ENCODE results near the gene NLRP13. TPM values are rescaled to one million over a fixed set of nuclear protein-coding genes. Genes with fewer than 3 reads are reported as not detected.

Gene NLRP13
- not detected for total RNA-seq
- not detected for polyA plus RNA-seq
- total RNA-seq, result not detected

GRCh38 chr19:55931936-55932386 is at the start of gene NLRP13:
NLRP13 (minus strand) TSS chr19:55932336; CDS start chr19:55932311, 25 bp downstream.
- CTCF ChIA-PET, result no interaction called here
- Mint-ChIP-seq H3K4me1 (no peaks in the 10 kb centered on the region), H3K4me3 (no peak within 1 kb of the TSS), H3K27ac (no peak within 1 kb of the TSS), H3K27me3 (peaks cover 0 to 10% (median 0%) of the 10 kb centered on the region in 5 donors), H3K9me3 (peaks cover 12 to 66% (median 31%) of the 10 kb centered on the region in 11 donors), H3K36me3 (peaks cover 0 to 17% (median 0%) of the 10 kb centered on the region in 5 donors)
- DNase-seq, result no peak
- H3K4me1 ChIP-seq (ENCODE audit: control insufficient read depth in 2 of 2, insufficient read depth in 2 of 2, low read length in 2 of 2), result no peaks in the 10 kb centered on the region
- ATAC-seq, result no peak
- POLR2A ChIA-PET, result no interaction called here
- no peak within 1 kb of the TSS for H3K27ac ChIP-seq (ENCODE audit: low read depth, low read length)
- intact Hi-C loops (cut with micrococcal nuclease), result no loop called here
- no peaks in the 10 kb centered on the region for H3K9me3 ChIP-seq (ENCODE audit: control insufficient read depth in 2 of 3, low read length in 3 of 3)
- no peaks in the 10 kb centered on the region for H3K27me3 ChIP-seq (ENCODE audit: control insufficient read depth in 2 of 2, insufficient read depth in 2 of 2, low read length in 2 of 2)
- no peak within 1 kb of the TSS for H3K4me3 ChIP-seq (ENCODE audit: low read length)
- H3K36me3 ChIP-seq (ENCODE audit: control insufficient read depth in 2 of 3, insufficient read depth in 3 of 3, low read length in 3 of 3), result no peaks in the 10 kb centered on the region

- H3K4me3 Mint-ChIP-seq, result no peak overlapping the region
- H3K36me3 Mint-ChIP-seq, result peaks cover 0 to 19% (median 2%) of the 10 kb centered on the region in 5 donors
- peaks cover 0 to 2% (median 0%) of the 10 kb centered on the region in 7 donors for H3K4me1 Mint-ChIP-seq
- POLR2A ChIA-PET, result no interaction called here
- peaks cover 12 to 49% (median 22%) of the 10 kb centered on the region in 11 donors for H3K9me3 Mint-ChIP-seq
- no peaks in the 10 kb centered on the region for H3K36me3 ChIP-seq (ENCODE audit: control insufficient read depth in 2 of 3, insufficient read depth in 3 of 3, low read length in 3 of 3)
- H3K27me3 ChIP-seq (ENCODE audit: control insufficient read depth in 2 of 2, insufficient read depth in 2 of 2, low read length in 2 of 2), result no peaks in the 10 kb centered on the region
- no peak overlapping the region for H3K4me3 ChIP-seq (ENCODE audit: low read length)
- intact Hi-C loops (cut with micrococcal nuclease), result no loop called here
- H3K9me3 ChIP-seq (ENCODE audit: control insufficient read depth in 2 of 3, low read length in 3 of 3), result peaks cover 0 to 7% (median 0%) of the 10 kb centered on the region in 3 experiments
- ATAC-seq (no peak), DNase-seq (no peak)
- H3K4me1 ChIP-seq (ENCODE audit: control insufficient read depth in 2 of 2, insufficient read depth in 2 of 2, low read length in 2 of 2), result no peaks in the 10 kb centered on the region
- H3K27ac Mint-ChIP-seq, result no peak overlapping the region
- CTCF ChIA-PET, result no interaction called here
- H3K27ac ChIP-seq (ENCODE audit: low read depth, low read length), result no peak overlapping the region
- H3K27me3 Mint-ChIP-seq, result peaks cover 0 to 9% (median 5%) of the 10 kb centered on the region in 5 donors
Measured at GRCh38 chr19:55980415-55980814, 48.3 kb upstream of the NLRP13 start.

- intact Hi-C loops (cut with micrococcal nuclease), result no loop called here
- Mint-ChIP-seq H3K36me3 (peaks cover 0 to 8% (median 0%) of the 10 kb centered on the region in 5 donors), H3K9me3 (peaks cover 6 to 63% (median 28%) of the 10 kb centered on the region in 11 donors), H3K27me3 (peaks cover 0 to 17% (median 6%) of the 10 kb centered on the region in 5 donors), H3K27ac (no peak overlapping the region), H3K4me1 (no peaks in the 10 kb centered on the region), H3K4me3 (no peak overlapping the region)
- CTCF ChIA-PET, result no interaction called here
- no peak overlapping the region for H3K27ac ChIP-seq (ENCODE audit: low read depth, low read length)
- no peak for ATAC-seq
- POLR2A ChIA-PET, result no interaction called here
- no peaks in the 10 kb centered on the region for H3K36me3 ChIP-seq (ENCODE audit: control insufficient read depth in 2 of 3, insufficient read depth in 3 of 3, low read length in 3 of 3)
- H3K4me3 ChIP-seq (ENCODE audit: low read length), result no peak overlapping the region
- H3K4me1 ChIP-seq (ENCODE audit: control insufficient read depth in 2 of 2, insufficient read depth in 2 of 2, low read length in 2 of 2), result no peaks in the 10 kb centered on the region
- no peak for DNase-seq
- peaks cover 0 to 3% (median 0%) of the 10 kb centered on the region in 3 experiments for H3K9me3 ChIP-seq (ENCODE audit: control insufficient read depth in 2 of 3, low read length in 3 of 3)
- no peaks in the 10 kb centered on the region for H3K27me3 ChIP-seq (ENCODE audit: control insufficient read depth in 2 of 2, insufficient read depth in 2 of 2, low read length in 2 of 2)
Measured at GRCh38 chr19:55973982-55974381, 41.8 kb upstream of the NLRP13 start.

GRCh38 chr19:55962186-55962585 is 30.1 kb upstream of the NLRP13 start:
- no peak overlapping the region for H3K27ac ChIP-seq (ENCODE audit: low read depth, low read length)

GRCh38 chr19:55959996-55960675 is 28.0 kb upstream of the NLRP13 start:
- Mint-ChIP-seq H3K4me3 (no peak overlapping the region), H3K4me1 (no peaks in the 10 kb centered on the region), H3K36me3 (no peaks in the 10 kb centered on the region), H3K27ac (no peak overlapping the region), H3K9me3 (peaks cover 0 to 40% (median 13%) of the 10 kb centered on the region in 11 donors), H3K27me3 (no peaks in the 10 kb centered on the region)
- H3K9me3 ChIP-seq (ENCODE audit: control insufficient read depth in 2 of 3, low read length in 3 of 3), result no peaks in the 10 kb centered on the region
- POLR2A ChIA-PET, result no interaction called here
- H3K36me3 ChIP-seq (ENCODE audit: control insufficient read depth in 2 of 3, insufficient read depth in 3 of 3, low read length in 3 of 3), result no peaks in the 10 kb centered on the region
- no peak overlapping the region for H3K27ac ChIP-seq (ENCODE audit: low read depth, low read length)
- H3K4me3 ChIP-seq (ENCODE audit: low read length), result no peak overlapping the region
- CTCF ChIA-PET, result no interaction called here
- DNase-seq (no peak), ATAC-seq (no peak)
- H3K27me3 ChIP-seq (ENCODE audit: control insufficient read depth in 2 of 2, insufficient read depth in 2 of 2, low read length in 2 of 2), result no peaks in the 10 kb centered on the region
- intact Hi-C loops (cut with micrococcal nuclease), result no loop called here
- H3K4me1 ChIP-seq (ENCODE audit: control insufficient read depth in 2 of 2, insufficient read depth in 2 of 2, low read length in 2 of 2), result no peaks in the 10 kb centered on the region

More at GRCh38 chr19:55962186-55962585, 30.1 kb upstream of the NLRP13 start:
- no peak overlapping the region for H3K27ac Mint-ChIP-seq
- intact Hi-C loops (cut with micrococcal nuclease), result no loop called here
- no peaks in the 10 kb centered on the region for H3K36me3 ChIP-seq (ENCODE audit: control insufficient read depth in 2 of 3, insufficient read depth in 3 of 3, low read length in 3 of 3)
- peaks cover 0 to 43% (median 13%) of the 10 kb centered on the region in 11 donors for H3K9me3 Mint-ChIP-seq
- no peaks in the 10 kb centered on the region for H3K4me1 Mint-ChIP-seq
- CTCF ChIA-PET, result no interaction called here
- no peaks in the 10 kb centered on the region for H3K4me1 ChIP-seq (ENCODE audit: control insufficient read depth in 2 of 2, insufficient read depth in 2 of 2, low read length in 2 of 2)
- H3K27me3 Mint-ChIP-seq, result no peaks in the 10 kb centered on the region
- POLR2A ChIA-PET, result no interaction called here
- no peaks in the 10 kb centered on the region for H3K9me3 ChIP-seq (ENCODE audit: control insufficient read depth in 2 of 3, low read length in 3 of 3)
- no peaks in the 10 kb centered on the region for H3K36me3 Mint-ChIP-seq
- no peak overlapping the region for H3K4me3 Mint-ChIP-seq
- H3K4me3 ChIP-seq (ENCODE audit: low read length), result no peak overlapping the region
- DNase-seq, result no peak
- ATAC-seq, result no peak
- H3K27me3 ChIP-seq (ENCODE audit: control insufficient read depth in 2 of 2, insufficient read depth in 2 of 2, low read length in 2 of 2), result no peaks in the 10 kb centered on the region

- intact Hi-C loops (cut with micrococcal nuclease), result no loop called here
- Mint-ChIP-seq H3K9me3 (peaks cover 0 to 29% (median 10%) of the 10 kb centered on the region in 11 donors), H3K27ac (no peak overlapping the region), H3K4me3 (no peak overlapping the region), H3K36me3 (no peaks in the 10 kb centered on the region), H3K27me3 (no peaks in the 10 kb centered on the region), H3K4me1 (no peaks in the 10 kb centered on the region)
- DNase-seq (no peak), ATAC-seq (no peak)
- Histone ChIP-seq H3K27me3 (ENCODE audit: control insufficient read depth in 2 of 2, insufficient read depth in 2 of 2, low read length in 2 of 2) (no peaks in the 10 kb centered on the region), H3K9me3 (ENCODE audit: control insufficient read depth in 2 of 3, low read length in 3 of 3) (no peaks in the 10 kb centered on the region), H3K4me1 (ENCODE audit: control insufficient read depth in 2 of 2, insufficient read depth in 2 of 2, low read length in 2 of 2) (no peaks in the 10 kb centered on the region), H3K4me3 (ENCODE audit: low read length) (no peak overlapping the region), H3K36me3 (ENCODE audit: control insufficient read depth in 2 of 3, insufficient read depth in 3 of 3, low read length in 3 of 3) (no peaks in the 10 kb centered on the region), H3K27ac (ENCODE audit: low read depth, low read length) (no peak overlapping the region)
- CTCF ChIA-PET, result no interaction called here
- POLR2A ChIA-PET, result no interaction called here
Measured at GRCh38 chr19:55958356-55958755, 26.2 kb upstream of the NLRP13 start.

GRCh38 chr19:55956431-55956830 is 24.3 kb upstream of the NLRP13 start:
- H3K9me3 Mint-ChIP-seq, result peaks cover 0 to 30% (median 10%) of the 10 kb centered on the region in 11 donors
- no peaks in the 10 kb centered on the region for H3K27me3 ChIP-seq (ENCODE audit: control insufficient read depth in 2 of 2, insufficient read depth in 2 of 2, low read length in 2 of 2)
- ATAC-seq (no peak), DNase-seq (no peak)
- no peaks in the 10 kb centered on the region for H3K9me3 ChIP-seq (ENCODE audit: control insufficient read depth in 2 of 3, low read length in 3 of 3)
- ChIA-PET POLR2A (no interaction called here), CTCF (no interaction called here)
- no peak overlapping the region for H3K27ac Mint-ChIP-seq
- no peaks in the 10 kb centered on the region for H3K36me3 ChIP-seq (ENCODE audit: control insufficient read depth in 2 of 3, insufficient read depth in 3 of 3, low read length in 3 of 3)
- no peaks in the 10 kb centered on the region for H3K4me1 ChIP-seq (ENCODE audit: control insufficient read depth in 2 of 2, insufficient read depth in 2 of 2, low read length in 2 of 2)
- no peaks in the 10 kb centered on the region for H3K36me3 Mint-ChIP-seq
- no peaks in the 10 kb centered on the region for H3K4me1 Mint-ChIP-seq
- H3K4me3 Mint-ChIP-seq, result no peak overlapping the region
- intact Hi-C loops (cut with micrococcal nuclease), result no loop called here
- H3K4me3 ChIP-seq (ENCODE audit: low read length), result no peak overlapping the region
- H3K27me3 Mint-ChIP-seq, result no peaks in the 10 kb centered on the region
- no peak overlapping the region for H3K27ac ChIP-seq (ENCODE audit: low read depth, low read length)
